ENCODE data around the gene FGB. TPM values are rescaled to one million over a fixed set of nuclear protein-coding genes. Genes with fewer than 3 reads are reported as not detected.
"Not testable (repeated sequence)": the region's sequence is repeated elsewhere in the genome, so short reads cannot be mapped to it uniquely, and the experiment has no call there.

Gene FGB
- total and polyA plus RNA-seq, 8 donors: 0.31 to 22.8 (median 6.2) TPM; not detected in 5

- no peak for DNase-seq
- no peaks in the 10 kb centered on the region for H3K4me1 ChIP-seq
- no peak for TF ChIP-seq POLR2A (IDR thresholded peaks at IDR 0.05)
- TF ChIP-seq, protein P1, sequence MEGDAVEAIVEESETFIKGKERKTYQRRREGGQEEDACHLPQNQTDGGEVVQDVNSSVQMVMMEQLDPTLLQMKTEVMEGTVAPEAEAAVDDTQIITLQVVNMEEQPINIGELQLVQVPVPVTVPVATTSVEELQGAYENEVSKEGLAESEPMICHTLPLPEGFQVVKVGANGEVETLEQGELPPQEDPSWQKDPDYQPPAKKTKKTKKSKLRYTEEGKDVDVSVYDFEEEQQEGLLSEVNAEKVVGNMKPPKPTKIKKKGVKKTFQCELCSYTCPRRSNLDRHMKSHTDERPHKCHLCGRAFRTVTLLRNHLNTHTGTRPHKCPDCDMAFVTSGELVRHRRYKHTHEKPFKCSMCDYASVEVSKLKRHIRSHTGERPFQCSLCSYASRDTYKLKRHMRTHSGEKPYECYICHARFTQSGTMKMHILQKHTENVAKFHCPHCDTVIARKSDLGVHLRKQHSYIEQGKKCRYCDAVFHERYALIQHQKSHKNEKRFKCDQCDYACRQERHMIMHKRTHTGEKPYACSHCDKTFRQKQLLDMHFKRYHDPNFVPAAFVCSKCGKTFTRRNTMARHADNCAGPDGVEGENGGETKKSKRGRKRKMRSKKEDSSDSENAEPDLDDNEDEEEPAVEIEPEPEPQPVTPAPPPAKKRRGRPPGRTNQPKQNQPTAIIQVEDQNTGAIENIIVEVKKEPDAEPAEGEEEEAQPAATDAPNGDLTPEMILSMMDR (IDR thresholded peaks at IDR 0.05): no peak
- 50 to 62% (median 59%) methylated on average over 7 of the region's 7 CpGs for WGBS, 5 donors
- H3K4me3 ChIP-seq: no peak overlapping the region
- peaks cover 0 to 4% (median 0%) of the 10 kb centered on the region in 3 donors for H3K27me3 ChIP-seq
- H3K27ac ChIP-seq: no peak overlapping the region
- H3K36me3 ChIP-seq: no peaks in the 10 kb centered on the region
- intact Hi-C loops (cut with DNase I; ENCODE audit: low total_unique reads): no loop called here
- H3K9me3 ChIP-seq: no peaks in the 10 kb centered on the region
These were observed 26.7 kb downstream of the FGB start for GRCh38 chr4:154589296-154590197.

DNA sequence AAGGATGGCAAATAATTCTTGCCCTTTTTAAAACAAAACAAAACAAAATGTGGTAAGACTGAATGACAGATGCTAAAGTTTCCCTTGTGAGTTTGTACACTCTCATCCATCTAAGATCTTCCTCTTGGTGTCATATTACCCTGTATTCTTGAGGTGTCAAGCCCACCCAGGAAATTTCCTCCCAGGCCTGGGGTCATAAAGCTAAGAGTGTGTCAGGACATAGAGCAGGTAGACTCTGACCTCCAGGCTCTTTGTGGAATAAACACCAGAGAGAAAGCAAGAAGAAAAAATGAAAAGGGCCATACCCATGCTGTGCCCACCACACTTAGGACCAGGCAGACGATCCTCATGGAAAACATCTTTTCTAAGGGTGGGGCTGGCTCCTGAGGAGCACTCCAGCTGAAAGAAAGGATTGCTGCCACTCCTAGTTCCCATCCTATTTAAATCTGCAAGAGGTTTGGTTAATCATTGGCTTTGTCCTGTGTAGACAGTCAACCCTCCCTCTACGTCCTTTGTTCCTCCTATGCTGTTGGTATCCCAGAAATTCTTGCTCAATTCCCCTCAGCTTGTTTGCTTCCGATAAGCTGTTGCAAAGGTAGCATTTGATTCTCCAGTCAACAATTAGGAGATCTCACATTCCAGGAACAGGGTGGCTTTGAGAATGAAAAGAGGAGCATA, 27.7 kb downstream of the FGB start, which contains the start of gene FGA:
Gene FGA (minus strand): TSS at position 414 of the 678 bp plus-strand sequence. CDS start 55 bp downstream, at position 359.
- DNase-seq: peak in 1 of 2 donors; percentile 42
- no peaks in the 10 kb centered on the region for H3K9me3 ChIP-seq
- no peak within 1 kb of the TSS for H3K4me3 ChIP-seq
- intact Hi-C loops (cut with DNase I; ENCODE audit: low total_unique reads): no loop called here
- no peaks in the 10 kb centered on the region for H3K36me3 ChIP-seq
- H3K27me3 ChIP-seq: peaks cover 0 to 4% (median 0%) of the 10 kb centered on the region in 3 donors
- 21 to 36% (median 28%) methylated on average over 3 of the region's 3 CpGs for WGBS, 5 donors
- TF ChIP-seq POLR2A (IDR thresholded peaks at IDR 0.05) (no peak), EP300 (IDR thresholded peaks at IDR 0.05) (no peak), POLR2AphosphoS5 (IDR thresholded peaks at IDR 0.05) (no peak)
- TF ChIP-seq, protein P1 (IDR thresholded peaks at IDR 0.05): no peak
- peak within 1 kb of the TSS in 1 of 5 donors; percentile 17 for H3K27ac ChIP-seq
- H3K4me1 ChIP-seq: no peaks in the 10 kb centered on the region

DNA sequence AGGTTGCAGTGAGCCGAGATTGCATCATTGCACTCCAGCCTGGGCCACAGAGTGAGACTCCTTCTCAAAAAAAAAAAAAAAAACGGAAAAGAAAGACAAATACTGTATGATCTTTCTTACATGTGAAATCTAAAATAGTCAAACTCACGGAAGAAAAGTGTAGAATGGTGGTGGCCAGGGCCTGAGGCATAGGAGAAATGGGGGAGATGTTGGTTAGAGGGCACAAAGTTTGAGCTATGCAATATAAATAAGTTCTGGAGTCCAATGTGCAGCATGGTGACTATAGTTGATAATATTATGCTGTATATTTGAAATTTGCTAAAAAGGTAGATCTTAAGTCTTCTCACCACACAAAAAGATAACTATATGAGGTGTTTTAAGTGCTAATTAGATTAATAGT, 29.1 kb downstream of the FGB start:
- H3K9me3 ChIP-seq: no peaks in the 10 kb centered on the region
- intact Hi-C loops (cut with DNase I; ENCODE audit: low total_unique reads): no loop called here
- H3K27ac ChIP-seq: no peak overlapping the region
- H3K36me3 ChIP-seq: no peaks in the 10 kb centered on the region
- DNase-seq: no peak
- H3K4me3 ChIP-seq: no peak overlapping the region
- peaks cover 0 to 4% (median 0%) of the 10 kb centered on the region in 3 donors for H3K27me3 ChIP-seq
- no peak for TF ChIP-seq POLR2AphosphoS5 (IDR thresholded peaks at IDR 0.05)
- TF ChIP-seq, protein P1 (IDR thresholded peaks at IDR 0.05): no peak
- TF ChIP-seq POLR2A (IDR thresholded peaks at IDR 0.05): no peak
- TF ChIP-seq EP300 (IDR thresholded peaks at IDR 0.05): no peak
- H3K4me1 ChIP-seq: no peaks in the 10 kb centered on the region
- WGBS, 5 donors: 65 to 87% (median 81%) methylated on average over 3 of the region's 3 CpGs

- H3K9me3 ChIP-seq: no peaks in the 10 kb centered on the region
- H3K27ac ChIP-seq: no peak overlapping the region
- TF ChIP-seq POLR2A (IDR thresholded peaks at IDR 0.05) (no peak), EP300 (IDR thresholded peaks at IDR 0.05) (no peak), POLR2AphosphoS5 (IDR thresholded peaks at IDR 0.05) (no peak)
- TF ChIP-seq, protein P1 (IDR thresholded peaks at IDR 0.05): no peak
- WGBS, 5 donors: 42 to 91% (median 45%) methylated on average over 2 of the region's 2 CpGs
- peak in 1 of 2 donors; percentile 7 for DNase-seq
- no peaks in the 10 kb centered on the region for H3K36me3 ChIP-seq
- no peaks in the 10 kb centered on the region for H3K4me1 ChIP-seq
- no peak overlapping the region for H3K4me3 ChIP-seq
- intact Hi-C loops (cut with DNase I; ENCODE audit: low total_unique reads): no loop called here
- peaks cover 0 to 4% (median 0%) of the 10 kb centered on the region in 3 donors for H3K27me3 ChIP-seq
These were observed 31.1 kb downstream of the FGB start for GRCh38 chr4:154593868-154594267.

- intact Hi-C loops (cut with DNase I; ENCODE audit: low total_unique reads); H3K4me1 ChIP-seq; H3K36me3 ChIP-seq; H3K9me3 ChIP-seq; DNase-seq; H3K4me3 ChIP-seq; H3K27me3 ChIP-seq; H3K27ac ChIP-seq: not testable (repeated sequence)
- WGBS, 5 donors: 79 to 92% (median 86%) methylated on average over 3 of the region's 3 CpGs
These were observed 31.5 kb downstream of the FGB start for GRCh38 chr4:154594343-154594742.

Data from stomach (tissue), 9 donors.